ENCODE data around the gene STARD3. TPM values are rescaled to one million over a fixed set of nuclear protein-coding genes. Genes with fewer than 3 reads are reported as not detected.

The STARD3 gene
- total RNA-seq, 1 experiment from 2014 or later: 44.8 TPM

DNA sequence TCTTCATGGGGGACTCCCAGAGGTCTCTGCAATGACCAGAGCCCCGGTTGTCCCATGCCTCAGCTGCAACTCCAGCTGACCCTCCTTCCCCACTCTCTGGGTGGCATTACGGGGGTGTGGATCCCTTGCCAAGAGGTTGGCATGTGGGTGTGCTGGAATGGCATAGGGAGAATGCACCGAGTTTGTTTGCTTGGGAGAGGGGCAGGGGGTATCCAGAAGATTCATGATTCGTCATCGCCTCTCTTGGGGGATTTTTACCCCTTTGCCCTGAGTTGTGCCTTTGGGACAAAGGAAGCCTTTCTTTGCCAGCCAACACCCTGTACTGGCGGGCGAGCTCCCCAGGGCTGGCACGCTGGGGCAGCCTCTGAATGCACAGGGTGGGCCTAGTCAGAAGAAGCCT lies 69.4 kb downstream of the STARD3 start:
- ChIA-PET CTCF (no interaction called here), POLR2A (interaction anchor here (0.5 kb wide), 1 partner anchor 21 kb away, joined by 4 read pairs; no protein-coding TSS in a partner anchor)
- H3K27me3 ChIP-seq (ENCODE audit: control insufficient read depth, insufficient read depth, low read length): no peaks in the 10 kb centered on the region
- H3K4me3 ChIP-seq (ENCODE audit: low read depth in 2 of 2, low read length in 2 of 2): no peak overlapping the region
- in situ Hi-C loops (cut with HindIII; ENCODE audit: low pct_unique_long_range_greater_than_20kb, low sequenced_read_pairs): no loop called here
- no TSS peak for BruUV-seq (replicated peaks)
- intact Hi-C loops (cut with micrococcal nuclease; ENCODE audit: unreplicated experiment): no loop called here
- peaks cover 39% of the 10 kb centered on the region for H3K4me1 ChIP-seq (ENCODE audit: control insufficient read depth, insufficient read depth, low read length)
- no peaks in the 10 kb centered on the region for H3K9me3 ChIP-seq (ENCODE audit: control insufficient read depth, insufficient read depth, low read depth, low read length)
- DNase-seq (ENCODE audit: low read depth, low spot score): no peak
- no peak overlapping the region for H3K27ac ChIP-seq (ENCODE audit: low read length)
- TF ChIP-seq, protein P1, sequence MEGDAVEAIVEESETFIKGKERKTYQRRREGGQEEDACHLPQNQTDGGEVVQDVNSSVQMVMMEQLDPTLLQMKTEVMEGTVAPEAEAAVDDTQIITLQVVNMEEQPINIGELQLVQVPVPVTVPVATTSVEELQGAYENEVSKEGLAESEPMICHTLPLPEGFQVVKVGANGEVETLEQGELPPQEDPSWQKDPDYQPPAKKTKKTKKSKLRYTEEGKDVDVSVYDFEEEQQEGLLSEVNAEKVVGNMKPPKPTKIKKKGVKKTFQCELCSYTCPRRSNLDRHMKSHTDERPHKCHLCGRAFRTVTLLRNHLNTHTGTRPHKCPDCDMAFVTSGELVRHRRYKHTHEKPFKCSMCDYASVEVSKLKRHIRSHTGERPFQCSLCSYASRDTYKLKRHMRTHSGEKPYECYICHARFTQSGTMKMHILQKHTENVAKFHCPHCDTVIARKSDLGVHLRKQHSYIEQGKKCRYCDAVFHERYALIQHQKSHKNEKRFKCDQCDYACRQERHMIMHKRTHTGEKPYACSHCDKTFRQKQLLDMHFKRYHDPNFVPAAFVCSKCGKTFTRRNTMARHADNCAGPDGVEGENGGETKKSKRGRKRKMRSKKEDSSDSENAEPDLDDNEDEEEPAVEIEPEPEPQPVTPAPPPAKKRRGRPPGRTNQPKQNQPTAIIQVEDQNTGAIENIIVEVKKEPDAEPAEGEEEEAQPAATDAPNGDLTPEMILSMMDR (IDR thresholded peaks at IDR 0.05): no peak
- TF ChIP-seq POLR2AphosphoS5 (IDR thresholded peaks at IDR 0.05; ENCODE audit: low read depth, low read length): no peak
- TF ChIP-seq TCF7L2 (IDR thresholded peaks at IDR 0.05; ENCODE audit: low read depth, low read length): no peak
- no peak for TF ChIP-seq SIN3A (IDR thresholded peaks at IDR 0.05; ENCODE audit: borderline replicate concordance, insufficient read depth, low read depth, low read length)
- TF ChIP-seq, protein P2, sequence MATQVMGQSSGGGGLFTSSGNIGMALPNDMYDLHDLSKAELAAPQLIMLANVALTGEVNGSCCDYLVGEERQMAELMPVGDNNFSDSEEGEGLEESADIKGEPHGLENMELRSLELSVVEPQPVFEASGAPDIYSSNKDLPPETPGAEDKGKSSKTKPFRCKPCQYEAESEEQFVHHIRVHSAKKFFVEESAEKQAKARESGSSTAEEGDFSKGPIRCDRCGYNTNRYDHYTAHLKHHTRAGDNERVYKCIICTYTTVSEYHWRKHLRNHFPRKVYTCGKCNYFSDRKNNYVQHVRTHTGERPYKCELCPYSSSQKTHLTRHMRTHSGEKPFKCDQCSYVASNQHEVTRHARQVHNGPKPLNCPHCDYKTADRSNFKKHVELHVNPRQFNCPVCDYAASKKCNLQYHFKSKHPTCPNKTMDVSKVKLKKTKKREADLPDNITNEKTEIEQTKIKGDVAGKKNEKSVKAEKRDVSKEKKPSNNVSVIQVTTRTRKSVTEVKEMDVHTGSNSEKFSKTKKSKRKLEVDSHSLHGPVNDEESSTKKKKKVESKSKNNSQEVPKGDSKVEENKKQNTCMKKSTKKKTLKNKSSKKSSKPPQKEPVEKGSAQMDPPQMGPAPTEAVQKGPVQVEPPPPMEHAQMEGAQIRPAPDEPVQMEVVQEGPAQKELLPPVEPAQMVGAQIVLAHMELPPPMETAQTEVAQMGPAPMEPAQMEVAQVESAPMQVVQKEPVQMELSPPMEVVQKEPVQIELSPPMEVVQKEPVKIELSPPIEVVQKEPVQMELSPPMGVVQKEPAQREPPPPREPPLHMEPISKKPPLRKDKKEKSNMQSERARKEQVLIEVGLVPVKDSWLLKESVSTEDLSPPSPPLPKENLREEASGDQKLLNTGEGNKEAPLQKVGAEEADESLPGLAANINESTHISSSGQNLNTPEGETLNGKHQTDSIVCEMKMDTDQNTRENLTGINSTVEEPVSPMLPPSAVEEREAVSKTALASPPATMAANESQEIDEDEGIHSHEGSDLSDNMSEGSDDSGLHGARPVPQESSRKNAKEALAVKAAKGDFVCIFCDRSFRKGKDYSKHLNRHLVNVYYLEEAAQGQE (IDR thresholded peaks at IDR 0.05; ENCODE audit: insufficient read depth in 1 of 2, low read depth in 2 of 2, low read length in 1 of 2): no peak
- ATAC-seq: no peak
- H3K36me3 ChIP-seq (ENCODE audit: control insufficient read depth, insufficient read depth, low read length): no peaks in the 10 kb centered on the region

DNA sequence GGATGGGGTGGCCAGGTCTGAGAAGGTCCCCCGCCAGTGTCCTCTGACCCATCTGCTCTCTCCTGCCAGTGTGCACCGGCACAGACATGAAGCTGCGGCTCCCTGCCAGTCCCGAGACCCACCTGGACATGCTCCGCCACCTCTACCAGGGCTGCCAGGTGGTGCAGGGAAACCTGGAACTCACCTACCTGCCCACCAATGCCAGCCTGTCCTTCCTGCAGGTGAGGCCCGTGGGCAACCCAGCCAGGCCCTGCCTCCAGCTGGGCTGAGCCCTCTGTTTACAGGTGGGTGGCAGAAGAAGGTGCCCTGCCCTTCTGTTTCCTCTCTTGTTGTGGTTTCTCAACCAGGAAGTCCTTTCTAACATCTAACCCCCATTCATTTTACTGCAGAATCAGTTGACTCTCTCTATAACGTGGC lies 70.0 kb downstream of the STARD3 start:
- no peaks in the 10 kb centered on the region for H3K36me3 ChIP-seq (ENCODE audit: control insufficient read depth, insufficient read depth, low read length)
- in situ Hi-C loops (cut with HindIII; ENCODE audit: low pct_unique_long_range_greater_than_20kb, low sequenced_read_pairs): no loop called here
- POLR2A ChIA-PET: no interaction called here
- peaks cover 34% of the 10 kb centered on the region for H3K4me1 ChIP-seq (ENCODE audit: control insufficient read depth, insufficient read depth, low read length)
- CTCF ChIA-PET: no interaction called here
- no peaks in the 10 kb centered on the region for H3K27me3 ChIP-seq (ENCODE audit: control insufficient read depth, insufficient read depth, low read length)
- H3K4me3 ChIP-seq (ENCODE audit: low read depth in 2 of 2, low read length in 2 of 2): no peak overlapping the region
- ATAC-seq (no peak), DNase-seq (ENCODE audit: low read depth, low spot score) (no peak)
- no peak for TF ChIP-seq TCF7L2 (IDR thresholded peaks at IDR 0.05; ENCODE audit: low read depth, low read length)
- TF ChIP-seq, protein P1 (IDR thresholded peaks at IDR 0.05): no peak
- TF ChIP-seq, protein P2 (IDR thresholded peaks at IDR 0.05; ENCODE audit: insufficient read depth in 1 of 2, low read depth in 2 of 2, low read length in 1 of 2): no peak
- no peak for TF ChIP-seq POLR2AphosphoS5 (IDR thresholded peaks at IDR 0.05; ENCODE audit: low read depth, low read length)
- no peak for TF ChIP-seq SIN3A (IDR thresholded peaks at IDR 0.05; ENCODE audit: borderline replicate concordance, insufficient read depth, low read depth, low read length)
- no peaks in the 10 kb centered on the region for H3K9me3 ChIP-seq (ENCODE audit: control insufficient read depth, insufficient read depth, low read depth, low read length)
- BruUV-seq (replicated peaks): no TSS peak
- no peak overlapping the region for H3K27ac ChIP-seq (ENCODE audit: low read length)
- intact Hi-C loops (cut with micrococcal nuclease; ENCODE audit: unreplicated experiment): no loop called here
